Measurements from ENCODE around the gene ACHE. TPM values are rescaled to one million over a fixed set of nuclear protein-coding genes. Genes with fewer than 3 reads are reported as not detected.
A peak's percentile ranks its signal among the peaks of the same experiment; 100 is the strongest.

Gene ACHE
- total and polyA plus RNA-seq, 2 of the 13 experiments (the other 11 are each of a cell fraction or from before 2014, with no cell fraction given): 0.18 to 0.40 TPM

DNA sequence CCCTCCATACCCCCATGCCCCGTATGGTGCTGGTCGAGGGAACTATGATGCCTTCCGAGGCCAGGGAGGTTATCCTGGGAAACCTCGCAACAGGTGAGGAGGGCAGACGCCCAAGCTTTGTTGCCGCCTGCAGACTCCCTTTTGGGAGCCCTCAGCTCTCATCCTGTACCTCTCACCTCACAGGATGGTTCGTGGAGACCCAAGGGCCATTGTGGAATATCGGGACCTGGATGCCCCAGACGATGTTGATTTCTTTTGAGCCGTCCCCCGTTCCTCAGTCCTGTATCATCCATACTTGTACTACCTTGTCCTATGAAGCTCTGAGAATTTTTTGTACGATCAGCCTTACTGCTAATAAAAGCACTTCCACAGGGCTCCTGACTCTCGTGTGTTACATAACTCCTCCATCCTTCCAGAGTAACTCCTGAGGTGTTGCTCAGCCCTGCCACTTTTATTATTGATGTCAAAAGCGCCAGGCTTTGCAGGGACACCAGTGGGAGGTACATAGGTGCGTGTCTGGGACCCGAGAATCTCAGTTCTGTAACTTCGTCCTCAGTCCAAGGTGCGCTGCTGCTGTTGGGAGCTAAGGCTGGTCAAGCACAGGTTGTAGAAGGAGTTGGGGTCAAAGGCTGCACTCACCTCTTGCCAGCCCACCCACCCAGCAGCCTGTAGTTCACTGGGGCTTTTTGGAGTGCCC, 7.2 kb downstream of the ACHE start (continued):
- TF ChIP-seq TBX2 (CRISPR knock-in tag; IDR thresholded peaks at IDR 0.05; ENCODE audit: borderline replicate concordance) (no peak), ZNF143 (CRISPR knock-in tag; IDR thresholded peaks at IDR 0.05) (no peak), ZNF605 (CRISPR knock-in tag; IDR thresholded peaks at IDR 0.05) (no peak), GABPA (IDR thresholded peaks at IDR 0.05; ENCODE audit: low read depth, low read length) (no peak), GABPA (CRISPR knock-in tag; IDR thresholded peaks at IDR 0.05; ENCODE audit: low read depth) (no peak), FOXO1 (CRISPR knock-in tag; IDR thresholded peaks at IDR 0.05) (no peak), ZNF629 (CRISPR knock-in tag; conservative IDR thresholded peaks at IDR 0.05) (no peak), FOSL2 (CRISPR knock-in tag; IDR thresholded peaks at IDR 0.05) (no peak), NFE2L1 (CRISPR knock-in tag; IDR thresholded peaks at IDR 0.05; ENCODE audit: borderline replicate concordance) (0 out of 2 replicates have a peak, but pooled peaks have one; percentile 4), ZNF510 (CRISPR knock-in tag; IDR thresholded peaks at IDR 0.05; ENCODE audit: low read depth) (no peak), CENPT (CRISPR knock-in tag; IDR thresholded peaks at IDR 0.05; ENCODE audit: low read depth) (0 out of 2 replicates have a peak, but pooled peaks have one; percentile 17), ZNF556 (CRISPR knock-in tag; IDR thresholded peaks at IDR 0.05; ENCODE audit: borderline replicate concordance) (no peak), NR3C1 (CRISPR knock-in tag; IDR thresholded peaks at IDR 0.05) (no peak), SETDB1 (CRISPR knock-in tag; IDR thresholded peaks at IDR 0.05; ENCODE audit: borderline replicate concordance) (no peak), ELF1 (CRISPR knock-in tag; IDR thresholded peaks at IDR 0.05) (no peak)
- TF ChIP-seq, protein P1, sequence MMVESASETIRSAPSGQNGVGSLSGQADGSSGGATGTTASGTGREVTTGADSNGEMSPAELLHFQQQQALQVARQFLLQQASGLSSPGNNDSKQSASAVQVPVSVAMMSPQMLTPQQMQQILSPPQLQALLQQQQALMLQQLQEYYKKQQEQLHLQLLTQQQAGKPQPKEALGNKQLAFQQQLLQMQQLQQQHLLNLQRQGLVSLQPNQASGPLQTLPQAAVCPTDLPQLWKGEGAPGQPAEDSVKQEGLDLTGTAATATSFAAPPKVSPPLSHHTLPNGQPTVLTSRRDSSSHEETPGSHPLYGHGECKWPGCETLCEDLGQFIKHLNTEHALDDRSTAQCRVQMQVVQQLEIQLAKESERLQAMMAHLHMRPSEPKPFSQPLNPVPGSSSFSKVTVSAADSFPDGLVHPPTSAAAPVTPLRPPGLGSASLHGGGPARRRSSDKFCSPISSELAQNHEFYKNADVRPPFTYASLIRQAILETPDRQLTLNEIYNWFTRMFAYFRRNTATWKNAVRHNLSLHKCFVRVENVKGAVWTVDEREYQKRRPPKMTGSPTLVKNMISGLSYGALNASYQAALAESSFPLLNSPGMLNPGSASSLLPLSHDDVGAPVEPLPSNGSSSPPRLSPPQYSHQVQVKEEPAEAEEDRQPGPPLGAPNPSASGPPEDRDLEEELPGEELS (CRISPR knock-in tag; IDR thresholded peaks at IDR 0.05): no peak
- TF ChIP-seq, protein P2, sequence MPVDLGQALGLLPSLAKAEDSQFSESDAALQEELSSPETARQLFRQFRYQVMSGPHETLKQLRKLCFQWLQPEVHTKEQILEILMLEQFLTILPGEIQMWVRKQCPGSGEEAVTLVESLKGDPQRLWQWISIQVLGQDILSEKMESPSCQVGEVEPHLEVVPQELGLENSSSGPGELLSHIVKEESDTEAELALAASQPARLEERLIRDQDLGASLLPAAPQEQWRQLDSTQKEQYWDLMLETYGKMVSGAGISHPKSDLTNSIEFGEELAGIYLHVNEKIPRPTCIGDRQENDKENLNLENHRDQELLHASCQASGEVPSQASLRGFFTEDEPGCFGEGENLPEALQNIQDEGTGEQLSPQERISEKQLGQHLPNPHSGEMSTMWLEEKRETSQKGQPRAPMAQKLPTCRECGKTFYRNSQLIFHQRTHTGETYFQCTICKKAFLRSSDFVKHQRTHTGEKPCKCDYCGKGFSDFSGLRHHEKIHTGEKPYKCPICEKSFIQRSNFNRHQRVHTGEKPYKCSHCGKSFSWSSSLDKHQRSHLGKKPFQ (CRISPR knock-in tag; IDR thresholded peaks at IDR 0.05; ENCODE audit: insufficient replicate concordance): peak; percentile 33
- TF ChIP-seq, protein P3, sequence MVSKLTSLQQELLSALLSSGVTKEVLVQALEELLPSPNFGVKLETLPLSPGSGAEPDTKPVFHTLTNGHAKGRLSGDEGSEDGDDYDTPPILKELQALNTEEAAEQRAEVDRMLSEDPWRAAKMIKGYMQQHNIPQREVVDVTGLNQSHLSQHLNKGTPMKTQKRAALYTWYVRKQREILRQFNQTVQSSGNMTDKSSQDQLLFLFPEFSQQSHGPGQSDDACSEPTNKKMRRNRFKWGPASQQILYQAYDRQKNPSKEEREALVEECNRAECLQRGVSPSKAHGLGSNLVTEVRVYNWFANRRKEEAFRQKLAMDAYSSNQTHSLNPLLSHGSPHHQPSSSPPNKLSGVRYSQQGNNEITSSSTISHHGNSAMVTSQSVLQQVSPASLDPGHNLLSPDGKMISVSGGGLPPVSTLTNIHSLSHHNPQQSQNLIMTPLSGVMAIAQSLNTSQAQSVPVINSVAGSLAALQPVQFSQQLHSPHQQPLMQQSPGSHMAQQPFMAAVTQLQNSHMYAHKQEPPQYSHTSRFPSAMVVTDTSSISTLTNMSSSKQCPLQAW (CRISPR knock-in tag; IDR thresholded peaks at IDR 0.05): peak; percentile 14; the same call in 1 of the 2 replicates

Measured in HepG2 (cell line).